T-cell (primary cell): ENCODE data around the gene CFAP46. TPM values are rescaled to one million over a fixed set of nuclear protein-coding genes. Genes with fewer than 3 reads are reported as not detected.
"Not testable (repeated sequence)": the region's sequence is repeated elsewhere in the genome, so short reads cannot be mapped to it uniquely, and the experiment has no call there.

ENCODE experiments used
- ATAC-seq, 4 experiments: fragments of 200-7000 bp in 3 of 4; fragments of 150-1000 bp in 1 of 4; cut with Tn5 transposase; replicated peaks in 1 of 4; 1 replicate in 3 of 4; 2 replicates in 1 of 4; pipeline ENCODE4 v1.10.0; 2021; ENCODE audit warnings: moderate library complexity in 3 of 4, mild to moderate bottlenecking in 2 of 4, moderate number of reproducible peaks in 1 of 4
- CTCF ChIA-PET, 2 donors: fragments of 300-600 bp; sonication (Branson Sonifier 250); formaldehyde crosslinking; loops; one replicate each; lab custom pipeline; 2022; ENCODE audit warnings: antibody characterized with exemption in 2 of 2; lab: Charles Lee
- POLR2A ChIA-PET, 2 donors: fragments of 300-600 bp; sonication (Branson Sonifier 250); formaldehyde crosslinking; loops; one replicate each; lab custom pipeline; 2022; ENCODE audit warnings: antibody characterized with exemption in 2 of 2; lab: Charles Lee
- DNase-seq, 35 experiments: peaks; one replicate each; pipeline versions ENCODE4 v3.0.0 to v3.0.0-alpha.2; 2013 to 2023
- H3K27ac ChIP-seq: one replicate; pipeline ENCODE4 v1.5.1; 2013; ENCODE audit warnings: low read length
- H3K27me3 ChIP-seq, 2 experiments: replicated peaks in 1 of 2; 1 replicate in 1 of 2; 2 replicates in 1 of 2; pipeline versions ENCODE4 v1.6.1 to v1.7.0; 2013; ENCODE audit warnings: low read length in 1 of 2, mixed read lengths in 1 of 2; ENCODE audit not compliant: control insufficient read depth in 2 of 2, insufficient read depth in 2 of 2; ENCODE audit errors: extremely low read depth in 1 of 2
- H3K36me3 ChIP-seq, 2 donors: 1 replicate in 1 of 2; 2 replicates in 1 of 2; pipeline versions ENCODE4 v1.6.1 to v1.7.0; 2013; ENCODE audit warnings: low read length in 1 of 2; ENCODE audit not compliant: control insufficient read depth in 2 of 2, insufficient read depth in 1 of 2; ENCODE audit errors: extremely low read depth in 1 of 2
- H3K4me1 ChIP-seq, 2 experiments: 1 replicate in 1 of 2; 2 replicates in 1 of 2; pipeline versions ENCODE4 v1.6.1 to v1.7.0; 2013; ENCODE audit warnings: low read length in 2 of 2, mixed read lengths in 1 of 2; ENCODE audit not compliant: insufficient read depth in 2 of 2, control insufficient read depth in 1 of 2; ENCODE audit errors: extremely low read depth in 1 of 2
- H3K4me3 ChIP-seq, 2 donors: 1 replicate in 1 of 2; 2 replicates in 1 of 2; pipeline versions ENCODE4 v1.5.1 to v1.7.0; 2013; ENCODE audit warnings: mild to moderate bottlenecking in 2 of 2, low read length in 1 of 2, moderate library complexity in 1 of 2; ENCODE audit not compliant: control insufficient read depth in 1 of 2; ENCODE audit errors: extremely low read depth in 1 of 2
- H3K9me3 ChIP-seq: 2 replicates; pipeline ENCODE4 v1.7.0; 2013
- H3K27ac Mint-ChIP-seq, 2 donors: one replicate each; pipeline ENCODE4 v1.8.0; 2020 to 2021; ENCODE audit warnings: mild to moderate bottlenecking in 2 of 2, mixed read lengths in 2 of 2
- H3K27me3 Mint-ChIP-seq, 2 donors: one replicate each; pipeline ENCODE4 v1.8.0; 2021 to 2022; ENCODE audit warnings: mixed read lengths in 2 of 2
- H3K36me3 Mint-ChIP-seq: one replicate; pipeline ENCODE4 v1.8.0; 2021; ENCODE audit warnings: mixed read lengths
- H3K4me1 Mint-ChIP-seq, 3 donors: one replicate each; pipeline ENCODE4 v1.8.0; 2020 to 2022; ENCODE audit warnings: mixed read lengths in 3 of 3, mild to moderate bottlenecking in 1 of 3
- H3K4me3 Mint-ChIP-seq, 3 donors: one replicate each; pipeline ENCODE4 v1.8.0; 2020 to 2022; ENCODE audit warnings: mild to moderate bottlenecking in 3 of 3, mixed read lengths in 3 of 3, moderate library complexity in 3 of 3
- H3K9me3 Mint-ChIP-seq, 3 donors: one replicate each; pipeline ENCODE4 v1.8.0; 2020 to 2022; ENCODE audit warnings: mixed read lengths in 3 of 3
- WGBS: methylation state at CpG from one replicate; pipeline ENCODE4 v1.1.5; 2013; ENCODE audit warnings: missing lambda C conversion rate; ENCODE audit not compliant: insufficient coverage; 5-methylcytosine and 5-hydroxymethylcytosine counted together
- total RNA-seq, 35 experiments: library from RNA in 6 of 35; stranded (reverse) in 6 of 35; fragments of 120-200 nt in 1 of 35; gene quantifications; one replicate each; pipeline versions ENCODE4 v1.2.1 to v1.2.4 and lab custom pipeline; 2013 to 2026

CFAP46 gene
- total RNA-seq, 5 donors from 2014 or later (not counting 1 experiment from before 2014, with no cell fraction given) = not detected

GRCh38 chr10:132792099-132792498 lies 150.3 kb downstream of the CFAP46 start:
- ATAC-seq, H3K9me3 ChIP-seq, DNase-seq, H3K4me3 ChIP-seq, H3K27ac Mint-ChIP-seq, H3K27ac ChIP-seq, H3K4me1 ChIP-seq, H3K36me3 ChIP-seq, H3K4me3 Mint-ChIP-seq, H3K9me3 Mint-ChIP-seq, H3K36me3 Mint-ChIP-seq, CTCF ChIA-PET, POLR2A ChIA-PET, H3K4me1 Mint-ChIP-seq: not testable (repeated sequence)
- H3K27me3 Mint-ChIP-seq = peaks cover 0 to 12% of the 10 kb centered on the region in 2 donors
- WGBS = 98% methylated on average over 19 of the region's 33 CpGs
- peaks cover 0 to 56% of the 10 kb centered on the region in 2 experiments for H3K27me3 ChIP-seq

GRCh38 chr10:132790934-132791829 lies 151.2 kb downstream of the CFAP46 start:
- no peaks in the 10 kb centered on the region for H3K4me1 Mint-ChIP-seq
- WGBS = 51% methylated on average over 21 of the region's 31 CpGs
- Histone ChIP-seq H3K27ac (no peak overlapping the region), H3K36me3 (no peaks in the 10 kb centered on the region), H3K27me3 (peaks cover 0 to 63% of the 10 kb centered on the region in 2 experiments), H3K9me3 (no peaks in the 10 kb centered on the region), H3K4me1 (peaks cover 0 to 2% of the 10 kb centered on the region in 2 experiments), H3K4me3 (no peak overlapping the region)
- H3K36me3 Mint-ChIP-seq = no peaks in the 10 kb centered on the region
- peaks cover 0 to 12% of the 10 kb centered on the region in 2 donors for H3K27me3 Mint-ChIP-seq
- no peak overlapping the region for H3K4me3 Mint-ChIP-seq
- DNase-seq (no peak), ATAC-seq (peak in 1 of 4 experiments; percentile 12)
- ChIA-PET POLR2A (no interaction called here), CTCF (no interaction called here)
- H3K9me3 Mint-ChIP-seq = no peaks in the 10 kb centered on the region
- no peak overlapping the region for H3K27ac Mint-ChIP-seq

GRCh38 chr10:132790470-132790869 lies 151.9 kb downstream of the CFAP46 start:
- POLR2A ChIA-PET = no interaction called here

DNA sequence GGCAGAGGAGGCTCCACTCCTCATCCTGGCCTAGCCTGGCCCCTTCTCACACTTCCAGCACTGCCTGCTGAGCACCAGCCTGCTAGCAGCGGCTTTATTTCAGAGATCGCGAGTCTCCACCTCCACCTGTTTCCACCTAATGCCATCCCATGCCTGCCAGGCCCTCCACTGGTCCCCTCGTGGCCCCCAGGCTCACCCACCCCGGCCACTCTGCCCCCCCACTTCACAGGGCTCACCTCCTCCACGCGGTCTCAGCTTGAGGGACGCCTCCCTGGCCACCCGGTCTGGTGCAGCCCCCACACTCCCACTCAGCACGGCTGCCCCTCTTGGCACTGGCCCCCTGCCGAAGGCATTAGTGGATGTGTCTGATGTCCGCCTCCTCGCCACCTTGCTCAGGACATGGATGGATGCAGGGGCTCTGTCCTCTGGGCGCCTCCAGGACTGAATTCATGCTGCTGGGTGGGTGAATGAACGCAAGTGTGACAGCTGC lies 152.7 kb downstream of the CFAP46 start:
- Histone ChIP-seq H3K36me3 (no peaks in the 10 kb centered on the region), H3K4me3 (no peak overlapping the region), H3K9me3 (no peaks in the 10 kb centered on the region), H3K27me3 (peaks cover 0 to 65% of the 10 kb centered on the region in 2 experiments), H3K4me1 (peaks cover 0 to 2% of the 10 kb centered on the region in 2 experiments), H3K27ac (no peak overlapping the region)
- H3K27me3 Mint-ChIP-seq = peaks cover 0 to 12% of the 10 kb centered on the region in 2 donors
- CTCF ChIA-PET = no interaction called here
- no peaks in the 10 kb centered on the region for H3K36me3 Mint-ChIP-seq
- no peak for ATAC-seq
- H3K4me1 Mint-ChIP-seq = no peaks in the 10 kb centered on the region
- no peak overlapping the region for H3K27ac Mint-ChIP-seq
- 82% methylated on average over 9 of the region's 15 CpGs for WGBS
- no peak overlapping the region for H3K4me3 Mint-ChIP-seq
- no peak for DNase-seq
- POLR2A ChIA-PET = no interaction called here
- H3K9me3 Mint-ChIP-seq = no peaks in the 10 kb centered on the region

More at GRCh38 chr10:132790470-132790869, 151.9 kb downstream of the CFAP46 start:
- Histone ChIP-seq H3K4me3 (no peak overlapping the region), H3K27ac (no peak overlapping the region), H3K27me3 (peaks cover 0 to 64% of the 10 kb centered on the region in 2 experiments), H3K9me3 (no peaks in the 10 kb centered on the region), H3K36me3 (no peaks in the 10 kb centered on the region), H3K4me1 (peaks cover 0 to 2% of the 10 kb centered on the region in 2 experiments)
- CTCF ChIA-PET = no interaction called here
- Mint-ChIP-seq H3K27ac (no peak overlapping the region), H3K9me3 (no peaks in the 10 kb centered on the region), H3K4me1 (no peaks in the 10 kb centered on the region), H3K36me3 (no peaks in the 10 kb centered on the region), H3K4me3 (no peak overlapping the region), H3K27me3 (peaks cover 0 to 12% of the 10 kb centered on the region in 2 donors)
- ATAC-seq (no peak), DNase-seq (no peak)
- WGBS = 51% methylated on average over 7 of the region's 7 CpGs

GRCh38 chr10:132788831-132789219 lies 153.5 kb downstream of the CFAP46 start:
- no peak for DNase-seq
- ATAC-seq = no peak
- ChIA-PET CTCF (no interaction called here), POLR2A (no interaction called here)
- WGBS = 3% methylated on average over 30 of the region's 30 CpGs
- H3K36me3 Mint-ChIP-seq = no peaks in the 10 kb centered on the region
- no peak overlapping the region for H3K4me3 ChIP-seq
- no peaks in the 10 kb centered on the region for H3K9me3 ChIP-seq
- H3K4me3 Mint-ChIP-seq = no peak overlapping the region
- no peak overlapping the region for H3K27ac ChIP-seq
- H3K36me3 ChIP-seq = no peaks in the 10 kb centered on the region
- H3K27me3 ChIP-seq = peaks cover 0 to 69% of the 10 kb centered on the region in 2 experiments
- no peak overlapping the region for H3K27ac Mint-ChIP-seq
- peaks cover 0 to 13% of the 10 kb centered on the region in 2 donors for H3K27me3 Mint-ChIP-seq
- H3K4me1 Mint-ChIP-seq = peaks cover 0 to 2% (median under 1%) of the 10 kb centered on the region in 3 donors
- no peaks in the 10 kb centered on the region for H3K9me3 Mint-ChIP-seq
- H3K4me1 ChIP-seq = peaks cover 0 to 4% of the 10 kb centered on the region in 2 experiments

GRCh38 chr10:132788180-132788830 lies 154.1 kb downstream of the CFAP46 start:
- Histone ChIP-seq H3K4me1 (peaks cover 0 to 4% of the 10 kb centered on the region in 2 experiments), H3K36me3 (no peaks in the 10 kb centered on the region), H3K27me3 (peaks cover 3 to 70% of the 10 kb centered on the region in 2 experiments), H3K4me3 (no peak overlapping the region), H3K27ac (no peak overlapping the region), H3K9me3 (no peaks in the 10 kb centered on the region)
- Mint-ChIP-seq H3K27ac (no peak overlapping the region), H3K4me1 (peaks cover 0 to 4% (median 2%) of the 10 kb centered on the region in 3 donors), H3K36me3 (peaks cover 4% of the 10 kb centered on the region), H3K9me3 (no peaks in the 10 kb centered on the region), H3K4me3 (no peak overlapping the region), H3K27me3 (peaks cover 0 to 19% of the 10 kb centered on the region in 2 donors)
- DNase-seq = no peak
- ChIA-PET POLR2A (no interaction called here), CTCF (no interaction called here)
- 5% methylated on average over 78 of the region's 79 CpGs for WGBS
- no peak for ATAC-seq
